Muscle of arm (tissue), 12 donors: ENCODE results near the gene ARHGAP26. TPM values are rescaled to one million over a fixed set of nuclear protein-coding genes. Genes with fewer than 3 reads are reported as not detected.
"Not testable (repeated sequence)": the region's sequence is repeated elsewhere in the genome, so short reads cannot be mapped to it uniquely, and the experiment has no call there.

Experiments
- DNase-seq: peaks from one replicate; pipeline ENCODE4 v3.0.0-alpha.2; 2013
- polyA plus RNA-seq, 12 donors: library from polyadenylated mRNA; unstranded; fragments of 120-200 nt; gene quantifications; one replicate each; pipeline ENCODE4 v1.2.1, GENCODE V29; 2013; ENCODE audit not compliant: insufficient read length in 12 of 12

The ARHGAP26 gene
- polyA plus RNA-seq, 12 donors: 12.3 to 34.1 (median 15.8) TPM; not detected in 1

- not testable (repeated sequence) for DNase-seq
These were observed 433.3 kb downstream of the ARHGAP26 start for GRCh38 chr5:143203301-143203956.

GRCh38 chr5:143204474-143205246 is 434.5 kb downstream of the ARHGAP26 start:
- no peak for DNase-seq

- DNase-seq: no peak
These were observed 435.2 kb downstream of the ARHGAP26 start for GRCh38 chr5:143205386-143205785.

GRCh38 chr5:143205883-143206195 is 435.7 kb downstream of the ARHGAP26 start:
- DNase-seq: no peak

- DNase-seq: no peak
These were observed 436.2 kb downstream of the ARHGAP26 start for GRCh38 chr5:143206196-143207053.

- no peak for DNase-seq
These were observed 436.9 kb downstream of the ARHGAP26 start for GRCh38 chr5:143207058-143207457.

- no peak for DNase-seq
These were observed 437.6 kb downstream of the ARHGAP26 start for GRCh38 chr5:143207563-143208364.

- no peak for DNase-seq
These were observed 438.1 kb downstream of the ARHGAP26 start for GRCh38 chr5:143208365-143208641.

GRCh38 chr5:143208781-143209510 is 438.8 kb downstream of the ARHGAP26 start:
- DNase-seq: no peak

- DNase-seq: no peak
These were observed 439.8 kb downstream of the ARHGAP26 start for GRCh38 chr5:143209881-143210395.

GRCh38 chr5:143210576-143210975 is 440.4 kb downstream of the ARHGAP26 start:
- DNase-seq: no peak

- no peak for DNase-seq
These were observed 442.1 kb downstream of the ARHGAP26 start for GRCh38 chr5:143212261-143212660.

- DNase-seq: peak; percentile 39
These were observed 443.2 kb downstream of the ARHGAP26 start for GRCh38 chr5:143213231-143213850.

GRCh38 chr5:143213851-143214363 is 443.7 kb downstream of the ARHGAP26 start:
- DNase-seq: no peak

GRCh38 chr5:143214458-143214857 is 444.3 kb downstream of the ARHGAP26 start:
- no peak for DNase-seq

GRCh38 chr5:143214890-143215289 is 444.7 kb downstream of the ARHGAP26 start:
- no peak for DNase-seq

GRCh38 chr5:143215690-143216089 is 445.5 kb downstream of the ARHGAP26 start:
- no peak for DNase-seq

GRCh38 chr5:143216211-143216610 is 446.0 kb downstream of the ARHGAP26 start:
- DNase-seq: no peak

GRCh38 chr5:143217065-143217803 is 447.1 kb downstream of the ARHGAP26 start:
- no peak for DNase-seq

- DNase-seq: no peak
These were observed 447.6 kb downstream of the ARHGAP26 start for GRCh38 chr5:143217804-143218160.
